Liver (tissue), 9 donors: Measurements from ENCODE around the gene PPP2CA. TPM values are rescaled to one million over a fixed set of nuclear protein-coding genes. Genes with fewer than 3 reads are reported as not detected.

ENCODE experiments used
- DNase-seq: peaks from one replicate; pipeline ENCODE4 v3.0.0-alpha.2; 2017; ENCODE audit warnings: low spot score
- H3K27ac ChIP-seq, 2 donors: one replicate each; pipeline ENCODE4 v1.7.0; 2013; ENCODE audit warnings: inconsistent platforms in 2 of 2, low read length in 2 of 2, control low read depth in 1 of 2, low read depth in 1 of 2, mild to moderate bottlenecking in 1 of 2
- H3K27me3 ChIP-seq, 4 donors: one replicate each; pipeline versions ENCODE4 v1.6.1 to v1.7.0; 2013; ENCODE audit warnings: low read length in 3 of 4, inconsistent platforms in 1 of 4, mild to moderate bottlenecking in 1 of 4, moderate library complexity in 1 of 4; ENCODE audit not compliant: control insufficient read depth in 4 of 4, insufficient read depth in 4 of 4
- H3K36me3 ChIP-seq, 4 donors: one replicate each; pipeline versions ENCODE4 v1.6.1 to v1.7.0; 2013; ENCODE audit warnings: low read length in 3 of 4, mild to moderate bottlenecking in 3 of 4, low read depth in 1 of 4, moderate library complexity in 1 of 4; ENCODE audit not compliant: control insufficient read depth in 4 of 4, insufficient read depth in 3 of 4
- H3K4me1 ChIP-seq, 4 donors: one replicate each; pipeline versions ENCODE4 v1.6.1 to v1.7.0; 2013; ENCODE audit warnings: low read length in 3 of 4, mild to moderate bottlenecking in 3 of 4, moderate library complexity in 1 of 4; ENCODE audit not compliant: control insufficient read depth in 4 of 4, insufficient read depth in 4 of 4
- H3K4me3 ChIP-seq, 3 donors: one replicate each; pipeline versions ENCODE4 v1.6.1 to v1.7.0; 2013; ENCODE audit warnings: low read length in 3 of 3, control low read depth in 1 of 3, low read depth in 1 of 3, mild to moderate bottlenecking in 1 of 3
- H3K9ac ChIP-seq, 2 donors: one replicate each; pipeline ENCODE4 v1.7.0; 2013; ENCODE audit warnings: low read length in 2 of 2, mild to moderate bottlenecking in 2 of 2, moderate library complexity in 2 of 2, control low read depth in 1 of 2, low read depth in 1 of 2
- H3K9me3 ChIP-seq, 4 donors: one replicate each; pipeline versions ENCODE4 v1.6.1 to v1.7.0; 2013; ENCODE audit warnings: low read length in 3 of 4; ENCODE audit not compliant: control insufficient read depth in 4 of 4
- ATF3 ChIP-seq: IDR thresholded peaks from 2 replicates; pipeline ENCODE4 v1.6.1; 2016; ENCODE audit warnings: antibody characterized with exemption
- CTCF ChIP-seq: fragments of 150-350 bp; IDR thresholded peaks from 2 replicates; pipeline ENCODE4 v1.5.1; 2017; ENCODE audit warnings: improper control_type of control experiment, low read depth, low read length; ENCODE audit not compliant: missing input control
- EGR1 ChIP-seq, 2 donors: IDR thresholded peaks; 2 replicates each; pipeline ENCODE4 v1.6.1; 2016 to 2018; ENCODE audit warnings: antibody characterized with exemption in 2 of 2, low read depth in 2 of 2
- FOXA1 ChIP-seq: IDR thresholded peaks from 2 replicates; pipeline ENCODE4 v1.6.1; 2016; ENCODE audit warnings: antibody characterized with exemption
- FOXA2 ChIP-seq: IDR thresholded peaks from 2 replicates; pipeline ENCODE4 v1.6.1; 2016; ENCODE audit warnings: antibody characterized with exemption
- GABPA ChIP-seq, 2 donors: IDR thresholded peaks in 1 of 2; conservative IDR thresholded peaks in 1 of 2; 2 replicates each; pipeline ENCODE4 v1.6.1; 2016; ENCODE audit warnings: antibody characterized with exemption in 2 of 2, mild to moderate bottlenecking in 1 of 2, moderate library complexity in 1 of 2
- HNF4A ChIP-seq, 2 donors: conservative IDR thresholded peaks; 2 replicates each; pipeline ENCODE4 v1.6.1; 2016; ENCODE audit warnings: antibody characterized with exemption in 2 of 2, mild to moderate bottlenecking in 2 of 2
- HNF4G ChIP-seq: IDR thresholded peaks from 2 replicates; pipeline ENCODE4 v1.6.1; 2016; ENCODE audit warnings: antibody characterized with exemption
- JUND ChIP-seq, 2 donors: IDR thresholded peaks; 2 replicates each; pipeline ENCODE4 v1.6.1; 2016; ENCODE audit warnings: antibody characterized with exemption in 2 of 2
- MAX ChIP-seq: IDR thresholded peaks from 2 replicates; pipeline ENCODE4 v1.6.1; 2016; ENCODE audit warnings: antibody characterized with exemption
- NR2F2 ChIP-seq: IDR thresholded peaks from 2 replicates; pipeline ENCODE4 v1.6.1; 2016; ENCODE audit warnings: antibody characterized with exemption
- RAD21 ChIP-seq, 2 donors: IDR thresholded peaks; 2 replicates each; pipeline ENCODE4 v1.6.1; 2016; ENCODE audit warnings: antibody characterized with exemption in 2 of 2, mild to moderate bottlenecking in 2 of 2
- REST ChIP-seq: IDR thresholded peaks from 2 replicates; pipeline ENCODE4 v1.6.1; 2016; ENCODE audit warnings: antibody characterized with exemption, mild to moderate bottlenecking
- RXRA ChIP-seq, 2 donors: IDR thresholded peaks; 2 replicates each; pipeline ENCODE4 v1.6.1; 2017 to 2018; ENCODE audit warnings: antibody characterized with exemption in 2 of 2, mild to moderate bottlenecking in 1 of 2
- SP1 ChIP-seq: IDR thresholded peaks from 2 replicates; pipeline ENCODE4 v1.6.1; 2018; ENCODE audit warnings: antibody characterized with exemption, mild to moderate bottlenecking
- YY1 ChIP-seq: IDR thresholded peaks from 2 replicates; pipeline ENCODE4 v1.6.1; 2016; ENCODE audit warnings: antibody characterized with exemption, mild to moderate bottlenecking
- ZBTB33 ChIP-seq: IDR thresholded peaks from 2 replicates; pipeline ENCODE4 v1.6.1; 2016; ENCODE audit warnings: antibody characterized with exemption
- WGBS: extraction: QIAGEN DNeasy Blood & Tissue Kit; methylation state at CpG from one replicate; pipeline ENCODE4 v1.1.7; 2013; 5-methylcytosine and 5-hydroxymethylcytosine counted together
- polyA plus RNA-seq, 2 donors: library from polyadenylated mRNA; stranded (reverse) in 1 of 2; unstranded in 1 of 2; fragments of 200-250 nt in 1 of 2; fragments of >200 nt in 1 of 2; fragmentation: Nextera tagmentation in 1 of 2; extraction: Ambion mirVana in 1 of 2; gene quantifications; one replicate each; pipeline versions ENCODE4 v1.2.1 to v1.2.3, GENCODE V29; 2013 to 2015
- total RNA-seq, 2 donors: library from RNA; depleted of rRNA; stranded (reverse); fragments of >200 nt; gene quantifications; one replicate each; pipeline ENCODE4 v1.2.3, GENCODE V29; 2014
- donor health status: healthy.
- donor health status: healthy.
- donor health status: healthy.
- donor health status: healthy.
- donor health status: healthy.

PPP2CA gene
- total and polyA plus RNA-seq, 4 donors = 43.3 to 71.6 (median 55.1) TPM

GRCh38 chr5:134268019-134268601 is 42.2 kb upstream of the PPP2CA start:
- Histone ChIP-seq H3K27me3 (no peaks in the 10 kb centered on the region), H3K36me3 (no peaks in the 10 kb centered on the region), H3K4me1 (no peaks in the 10 kb centered on the region), H3K9me3 (no peaks in the 10 kb centered on the region), H3K9ac (no peak overlapping the region), H3K4me3 (no peak overlapping the region), H3K27ac (no peak overlapping the region)
- 77% methylated on average over 3 of the region's 3 CpGs for WGBS
- DNase-seq = no peak
- TF ChIP-seq ATF3 (no peak), RAD21 (IDR thresholded peaks at IDR 0.05) (no peak), HNF4A (conservative IDR thresholded peaks at IDR 0.05) (no peak), EGR1 (IDR thresholded peaks at IDR 0.05; ENCODE audit: low read depth in 2 of 2) (no peak), ZBTB33 (no peak), CTCF (no peak), FOXA1 (no peak), RXRA (IDR thresholded peaks at IDR 0.05) (no peak), MAX (no peak), HNF4G (no peak), NR2F2 (no peak), FOXA2 (no peak), SP1 (no peak), REST (no peak), YY1 (no peak), JUND (IDR thresholded peaks at IDR 0.05) (no peak), GABPA (IDR thresholded peaks at IDR 0.05 in 1 of 2, conservative IDR thresholded peaks at IDR 0.05 in 1 of 2) (no peak)
